Fibroblast of upper back skin (primary cell): ENCODE results near the gene CCR7.
A peak's percentile ranks its signal among the peaks of the same experiment; 100 is the strongest.

Experiments used
- DNase-seq: peaks from one replicate; pipeline ENCODE4 v3.0.0-alpha.2; 2013

The CCR7 gene

GRCh38 chr17:40532520-40533253, 32.6 kb downstream of the CCR7 start:
- DNase-seq: no peak

GRCh38 chr17:40531051-40531991, 34.0 kb downstream of the CCR7 start:
- DNase-seq: no peak

GRCh38 chr17:40530531-40530994, 34.7 kb downstream of the CCR7 start:
- DNase-seq: no peak

GRCh38 chr17:40529991-40530390, 35.3 kb downstream of the CCR7 start:
- DNase-seq: no peak

GRCh38 chr17:40528692-40529417, 36.4 kb downstream of the CCR7 start:
- no peak for DNase-seq

GRCh38 chr17:40526668-40527067, 38.6 kb downstream of the CCR7 start:
- DNase-seq: peak; percentile 36

GRCh38 chr17:40525294-40525693, 40.0 kb downstream of the CCR7 start:
- no peak for DNase-seq

GRCh38 chr17:40524243-40524965, 40.9 kb downstream of the CCR7 start:
- no peak for DNase-seq

- DNase-seq: no peak
Observed at GRCh38 chr17:40522961-40523310, 42.3 kb downstream of the CCR7 start.

- DNase-seq: no peak
Observed at GRCh38 chr17:40522250-40522960, 42.9 kb downstream of the CCR7 start.

- no peak for DNase-seq
Observed at GRCh38 chr17:40520991-40521453, 44.2 kb downstream of the CCR7 start.

GRCh38 chr17:40519089-40519775, 46.0 kb downstream of the CCR7 start:
- DNase-seq: no peak

GRCh38 chr17:40518401-40519088, 46.7 kb downstream of the CCR7 start:
- DNase-seq: no peak

GRCh38 chr17:40517981-40518380, 47.3 kb downstream of the CCR7 start:
- DNase-seq: no peak

GRCh38 chr17:40517286-40517662, 48.0 kb downstream of the CCR7 start:
- no peak for DNase-seq

GRCh38 chr17:40516581-40517285, 48.5 kb downstream of the CCR7 start:
- no peak for DNase-seq

GRCh38 chr17:40515491-40516041, 49.7 kb downstream of the CCR7 start:
- DNase-seq: no peak

- no peak for DNase-seq
Observed at GRCh38 chr17:40515011-40515410, 50.3 kb downstream of the CCR7 start.

- DNase-seq: no peak
Observed at GRCh38 chr17:40514013-40514875, 51.0 kb downstream of the CCR7 start.
